ENCODE results near the gene KCNJ10.

KCNJ10 gene

DNA sequence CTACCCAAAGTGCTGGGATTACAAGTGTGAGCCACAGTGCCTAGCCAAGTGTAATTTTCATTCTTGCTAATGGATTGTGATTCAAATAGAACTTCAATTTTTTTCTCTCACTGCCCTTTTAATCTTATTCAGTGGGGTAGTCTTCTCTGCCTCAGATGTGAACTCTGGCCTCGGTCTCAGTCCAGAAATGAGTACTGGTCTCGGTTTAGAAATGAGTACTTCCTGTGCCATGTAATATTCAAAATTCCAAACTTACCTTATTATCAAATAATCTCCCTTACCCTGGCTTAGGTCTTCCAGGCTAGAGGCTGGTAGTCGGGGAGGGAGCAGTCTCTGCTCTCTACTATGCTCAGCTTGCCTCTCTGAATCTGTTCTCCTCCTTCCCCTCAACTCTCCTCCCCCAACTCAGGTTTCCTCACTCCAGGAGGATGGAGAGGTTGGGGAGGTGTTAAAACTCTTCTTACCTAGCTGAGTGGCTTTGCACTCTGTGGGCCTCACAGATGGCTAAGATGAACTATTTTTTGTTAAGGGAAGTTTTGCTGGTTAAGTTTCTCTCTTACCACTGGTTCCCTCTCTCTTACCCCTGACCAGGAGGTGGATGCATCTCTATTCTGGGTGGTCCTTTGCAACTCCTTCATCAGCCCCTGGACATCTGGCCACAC, 111.1 kb downstream of the KCNJ10 start:
- DNase-seq: no peak

DNA sequence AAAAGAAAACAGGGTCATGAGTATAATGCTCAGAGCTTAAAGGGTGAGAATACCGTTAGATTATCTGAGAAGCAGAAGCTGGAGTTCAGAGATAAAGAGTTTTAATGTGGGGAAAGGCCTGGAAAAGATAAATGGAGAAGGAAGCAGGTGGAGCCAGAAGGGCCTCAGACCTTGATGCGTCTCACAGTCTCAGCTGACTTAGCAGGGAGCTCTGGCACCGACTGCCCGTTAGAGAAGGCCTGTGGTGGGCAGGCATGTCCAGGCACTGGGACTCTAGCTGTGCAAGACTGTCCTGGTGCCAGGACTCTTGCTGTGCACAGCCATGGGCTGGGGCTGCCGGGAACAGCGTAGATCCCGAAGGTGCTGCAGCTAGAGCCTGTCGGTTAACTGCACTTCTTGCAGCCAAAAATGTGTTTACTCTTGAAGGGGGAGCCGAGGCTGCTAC, 112.1 kb downstream of the KCNJ10 start:
- DNase-seq: no peak

DNA sequence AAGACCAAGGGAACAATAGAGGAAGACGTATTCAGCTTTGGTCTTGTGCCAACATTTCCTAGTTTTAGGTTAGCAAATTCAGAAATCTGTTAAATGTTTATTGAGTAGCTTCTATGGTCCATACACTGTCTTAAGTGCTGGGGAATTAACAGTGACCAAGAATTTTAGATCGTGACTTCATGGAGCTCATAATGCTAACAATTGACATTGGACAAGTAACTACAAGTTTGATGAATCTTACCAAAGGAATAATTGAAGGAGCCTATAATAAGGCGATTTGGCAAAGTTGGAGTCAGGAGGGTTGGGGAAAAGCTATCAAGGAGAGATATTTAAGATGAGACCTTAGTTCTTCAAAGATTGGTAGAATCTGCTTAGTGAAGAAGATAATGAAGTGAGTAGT, 114.5 kb downstream of the KCNJ10 start:
- DNase-seq: no peak

DNA sequence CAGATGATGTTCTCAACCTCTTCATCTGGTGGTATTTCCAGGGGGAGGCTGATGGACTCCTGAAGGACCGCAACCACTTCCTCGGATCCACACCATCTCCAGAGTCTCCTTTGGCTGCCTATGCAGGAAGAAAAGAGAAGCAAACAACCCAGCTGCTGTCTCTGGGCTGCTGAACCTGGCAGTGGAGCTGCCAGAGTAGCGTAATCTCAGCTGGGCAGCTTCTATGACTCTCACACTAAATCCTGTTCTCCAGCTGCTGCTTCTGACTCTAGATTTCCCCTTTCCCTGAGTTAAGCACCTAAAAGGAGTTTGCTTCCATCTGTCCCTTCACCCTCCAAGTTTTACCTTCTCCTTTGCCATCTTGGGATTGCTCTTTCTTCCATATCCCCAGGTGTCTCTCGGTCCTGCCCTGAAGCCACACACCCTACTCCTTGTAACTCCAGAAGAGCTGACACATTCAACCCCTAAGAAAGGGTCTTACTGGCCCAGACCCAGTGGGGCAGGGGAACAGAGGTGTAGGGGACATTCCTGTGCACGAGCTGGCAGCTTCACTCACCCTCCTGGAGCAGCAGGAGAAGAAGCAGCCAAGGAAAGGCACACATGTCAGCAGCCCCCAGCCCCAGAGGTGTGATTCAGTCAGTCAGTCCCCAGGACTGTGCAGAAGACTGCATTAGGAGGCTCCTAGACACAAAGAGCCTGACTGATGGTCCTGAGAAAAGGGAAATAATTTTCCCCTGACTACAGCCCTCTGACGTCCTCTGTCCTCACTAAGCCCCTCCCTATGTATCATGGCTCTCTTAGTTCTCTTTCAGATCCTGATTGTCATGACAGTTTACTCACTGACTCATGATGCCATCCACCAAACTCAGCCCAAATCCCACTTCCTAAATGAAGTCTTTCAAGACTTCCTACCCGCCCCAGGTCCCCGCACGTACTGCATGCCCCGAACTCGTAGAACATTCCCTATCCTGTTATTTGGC, 116.1 kb downstream of the KCNJ10 start, which contains the start of gene SLAMF9:
SLAMF9 (minus strand) TSS at position 702 of the 980 bp plus-strand sequence; CDS start at position 602, 100 bp downstream.
- no peak for DNase-seq

DNA sequence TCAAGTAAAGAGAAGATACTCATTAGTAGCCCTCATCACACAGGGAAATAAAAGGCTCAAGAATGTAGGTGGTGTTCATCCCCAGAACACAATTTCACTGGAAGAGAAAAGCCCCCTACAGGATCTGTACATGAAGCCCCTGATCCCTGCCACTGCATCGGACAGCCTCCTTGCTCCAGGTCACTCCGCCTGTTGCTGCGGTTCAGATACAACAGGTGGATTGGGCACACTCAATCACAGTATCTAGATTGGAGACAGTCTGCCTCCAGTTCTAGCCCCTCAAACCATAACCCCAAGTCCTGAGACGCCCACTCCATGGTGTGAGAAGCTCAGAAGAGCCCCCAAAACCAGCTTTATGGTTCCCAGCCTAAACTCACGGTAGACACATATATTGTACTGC, 117.0 kb downstream of the KCNJ10 start:
- DNase-seq: no peak

DNA sequence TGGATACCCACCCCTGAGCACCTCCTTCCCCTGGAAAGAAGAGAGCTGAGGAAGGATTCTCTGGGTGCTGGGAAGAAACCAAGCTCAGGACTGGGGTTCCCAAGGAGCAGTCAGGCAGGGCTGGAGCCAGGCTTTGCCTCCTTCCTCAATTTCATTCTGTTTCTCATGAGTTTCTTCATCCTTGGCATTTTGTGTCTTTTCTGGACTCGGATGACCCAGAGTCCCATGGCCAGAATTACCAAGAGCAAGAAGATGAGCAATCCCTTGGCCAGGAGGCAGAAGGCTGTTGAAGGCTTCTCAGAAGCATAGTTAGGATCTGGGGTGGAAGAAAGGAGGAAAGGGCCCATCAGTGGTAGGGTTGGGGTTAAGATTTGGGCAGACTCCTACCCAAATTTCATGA, 118.4 kb downstream of the KCNJ10 start:
- DNase-seq: no peak

DNA sequence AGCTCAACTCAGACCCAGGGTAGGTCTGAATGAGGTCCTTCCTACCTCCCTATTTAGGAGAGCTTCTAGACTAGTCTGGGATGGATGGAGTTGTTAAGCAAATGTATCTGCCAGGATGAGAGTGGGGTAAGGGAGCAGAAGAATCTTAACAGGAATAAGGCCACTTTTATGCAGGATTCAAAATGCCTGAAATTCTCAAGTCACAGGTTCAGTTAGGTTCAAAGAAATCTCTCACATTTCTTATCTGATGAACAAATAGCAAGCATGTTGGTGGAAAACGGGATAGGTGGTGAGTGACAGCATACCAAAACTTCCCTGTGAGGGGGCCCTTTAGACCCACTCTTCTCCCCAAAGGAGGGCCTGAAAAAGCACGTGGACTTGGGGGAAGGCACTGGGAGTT, 118.9 kb downstream of the KCNJ10 start:
- no peak for DNase-seq

DNA sequence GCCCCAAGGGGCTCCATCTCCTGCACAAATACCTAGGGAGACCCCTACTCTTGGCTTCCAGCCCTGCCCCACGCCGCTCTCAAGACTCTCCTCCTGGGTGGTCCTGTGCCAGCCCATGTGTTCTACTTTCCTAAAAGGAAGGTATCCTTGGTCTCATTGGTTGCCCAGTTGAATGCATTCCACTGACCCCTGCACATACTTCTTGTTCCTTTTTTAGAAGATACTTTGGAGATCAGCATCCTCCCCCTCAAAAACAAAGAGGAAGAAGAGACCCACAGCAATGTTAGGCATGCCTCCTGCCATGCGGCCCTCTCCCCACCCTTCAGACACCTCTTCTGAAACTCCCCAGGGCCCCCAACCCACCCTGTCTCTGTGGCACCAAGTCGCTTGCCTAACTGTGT, 120.0 kb downstream of the KCNJ10 start:
- DNase-seq: no peak

DNA sequence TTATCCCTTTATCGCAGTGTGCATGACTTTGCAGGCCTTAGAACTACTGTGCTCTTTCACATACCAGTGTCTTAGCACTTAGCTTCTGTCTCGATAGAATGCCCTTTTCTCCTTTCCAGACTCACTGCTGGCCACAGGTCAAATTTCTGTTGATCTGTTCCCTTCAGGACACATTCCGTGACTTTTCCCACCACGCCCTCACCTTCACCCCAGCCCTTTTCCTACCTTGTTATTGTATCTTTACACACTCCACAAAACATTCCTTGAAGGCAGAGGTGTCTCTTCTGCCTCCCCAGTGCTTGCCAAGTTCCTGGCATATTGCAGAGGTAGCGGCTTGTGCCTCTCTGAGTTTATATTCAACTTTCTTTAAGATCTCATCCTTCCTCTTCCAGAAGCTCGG, 120.8 kb downstream of the KCNJ10 start:
- no peak for DNase-seq

Measured in CD4-positive, alpha-beta T cell treated with Interleukin-17A for 4 hours (primary cell).